Neural crest cell (in vitro differentiated cells): ENCODE measurements around the gene PDPR. TPM values are rescaled to one million over a fixed set of nuclear protein-coding genes. Genes with fewer than 3 reads are reported as not detected.

Experiments
- DNase-seq: peaks from one replicate; pipeline ENCODE4 v3.0.0; 2021; ENCODE audit warnings: low read depth, mixed read lengths, low spot score
- H3K27ac Mint-ChIP-seq: one replicate; pipeline ENCODE4 v1.8.0; 2021; ENCODE audit warnings: mild to moderate bottlenecking, mixed read lengths; ENCODE audit not compliant: unreplicated experiment
- H3K27me3 Mint-ChIP-seq: 2 replicates; pipeline ENCODE4 v1.8.0; 2021; ENCODE audit warnings: low read depth, mild to moderate bottlenecking, mixed read lengths
- H3K36me3 Mint-ChIP-seq: 2 replicates; pipeline ENCODE4 v1.8.0; 2021; ENCODE audit warnings: low read depth, mild to moderate bottlenecking, mixed read lengths
- H3K4me1 Mint-ChIP-seq: 2 replicates; pipeline ENCODE4 v1.8.0; 2021; ENCODE audit warnings: mixed read lengths
- H3K4me3 Mint-ChIP-seq: one replicate; pipeline ENCODE4 v1.8.0; 2021; ENCODE audit warnings: mild to moderate bottlenecking, mixed read lengths
- H3K9me3 Mint-ChIP-seq: 2 replicates; pipeline ENCODE4 v1.8.0; 2021; ENCODE audit warnings: mixed read lengths
- CTCF ChIP-seq: fragments of 200-600 bp; sonication (generic); conservative IDR thresholded peaks from 2 replicates; pipeline ENCODE4 v1.5.0; 2021; ENCODE audit warnings: antibody characterized with exemption, mild to moderate bottlenecking
- total RNA-seq: library from RNA; stranded (reverse); gene quantifications from 2 replicates; pipeline ENCODE4 v1.2.1, GENCODE V29; 2021

The PDPR gene
- total RNA-seq, 1 donor from 2014 or later = 25.8 TPM

GRCh38 chr16:70159355-70160348 is 45.5 kb downstream of the PDPR start:
- Mint-ChIP-seq H3K27me3 (no peaks in the 10 kb centered on the region), H3K4me3 (no peak overlapping the region), H3K9me3 (no peaks in the 10 kb centered on the region), H3K36me3 (peaks cover 6% of the 10 kb centered on the region), H3K27ac (no peak overlapping the region), H3K4me1 (peaks cover 26% of the 10 kb centered on the region)
- DNase-seq = no peak
- TF ChIP-seq CTCF = no peak

- DNase-seq = no peak
- Mint-ChIP-seq H3K27me3 (no peaks in the 10 kb centered on the region), H3K27ac (no peak overlapping the region), H3K9me3 (no peaks in the 10 kb centered on the region), H3K4me1 (peaks cover 26% of the 10 kb centered on the region), H3K4me3 (no peak overlapping the region), H3K36me3 (peaks cover 6% of the 10 kb centered on the region)
- TF ChIP-seq CTCF = no peak
Measured at GRCh38 chr16:70160388-70160787, 46.3 kb downstream of the PDPR start.

GRCh38 chr16:70160821-70161220 is 46.7 kb downstream of the PDPR start:
- H3K4me1 Mint-ChIP-seq = peaks cover 26% of the 10 kb centered on the region
- no peak overlapping the region for H3K27ac Mint-ChIP-seq
- H3K4me3 Mint-ChIP-seq = no peak overlapping the region
- peaks cover 6% of the 10 kb centered on the region for H3K36me3 Mint-ChIP-seq
- no peaks in the 10 kb centered on the region for H3K9me3 Mint-ChIP-seq
- TF ChIP-seq CTCF = no peak
- no peaks in the 10 kb centered on the region for H3K27me3 Mint-ChIP-seq
- DNase-seq = no peak

GRCh38 chr16:70161350-70161749 is 47.2 kb downstream of the PDPR start:
- peaks cover 6% of the 10 kb centered on the region for H3K36me3 Mint-ChIP-seq
- no peak overlapping the region for H3K4me3 Mint-ChIP-seq
- H3K9me3 Mint-ChIP-seq = no peaks in the 10 kb centered on the region
- H3K27ac Mint-ChIP-seq = peak overlapping the region; percentile 28
- no peak for DNase-seq
- no peak for TF ChIP-seq CTCF
- H3K4me1 Mint-ChIP-seq = peaks cover 25% of the 10 kb centered on the region
- H3K27me3 Mint-ChIP-seq = no peaks in the 10 kb centered on the region

GRCh38 chr16:70162041-70162451 is 47.9 kb downstream of the PDPR start:
- no peaks in the 10 kb centered on the region for H3K27me3 Mint-ChIP-seq
- no peak overlapping the region for H3K27ac Mint-ChIP-seq
- TF ChIP-seq CTCF = no peak
- peaks cover 23% of the 10 kb centered on the region for H3K4me1 Mint-ChIP-seq
- H3K9me3 Mint-ChIP-seq = no peaks in the 10 kb centered on the region
- H3K4me3 Mint-ChIP-seq = no peak overlapping the region
- DNase-seq = no peak
- H3K36me3 Mint-ChIP-seq = no peaks in the 10 kb centered on the region
